Astrocyte (in vitro differentiated cells and primary cell): ENCODE data around the gene MT4.

Source experiments
- CTCF ChIP-seq: IDR thresholded peaks from 2 replicates; pipeline ENCODE4 v1.5.1; 2011; ENCODE audit warnings: low read depth, mild to moderate bottlenecking, inconsistent platforms, low read length, moderate library complexity; ENCODE audit not compliant: insufficient read depth
- EZH2 ChIP-seq: IDR thresholded peaks from 2 replicates; pipeline ENCODE4 v1.6.1; 2012; ENCODE audit warnings: mild to moderate bottlenecking, low read length, inconsistent platforms; ENCODE audit not compliant: insufficient read depth

GRCh38 chr16:56614549-56614991, 49.7 kb downstream of the MT4 start:
- TF ChIP-seq EZH2 (no peak), CTCF (no peak)
